ENCODE results near the gene PDSS1.
A peak's percentile ranks its signal among the peaks of the same experiment; 100 is the strongest.

The PDSS1 gene

DNA sequence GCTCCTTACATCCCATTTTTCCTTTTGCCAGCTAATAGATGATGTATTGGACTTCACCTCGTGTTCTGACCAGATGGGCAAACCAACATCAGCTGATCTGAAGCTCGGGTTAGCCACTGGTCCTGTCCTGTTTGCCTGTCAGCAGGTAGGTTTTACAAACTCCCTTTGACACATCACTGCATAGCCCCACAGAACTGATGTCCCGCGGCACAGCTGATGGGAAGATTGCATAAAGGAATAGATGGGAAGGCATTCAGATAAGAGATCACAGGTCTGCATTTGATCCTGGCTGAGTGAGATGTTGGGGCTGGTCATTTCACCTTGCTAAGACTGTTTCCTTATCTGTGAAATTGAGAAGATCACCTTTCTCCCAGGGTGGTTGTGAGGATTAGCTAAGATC, 37.9 kb downstream of the PDSS1 start:
- DNase-seq (ENCODE audit: low read depth, low spot score): no peak
- no peak overlapping the region for H3K27ac ChIP-seq

GRCh38 chr10:26737730-26738129, 40.2 kb downstream of the PDSS1 start:
- H3K27ac ChIP-seq: peak overlapping the region; percentile 91
- DNase-seq (ENCODE audit: low read depth, low spot score): peak; percentile 70

GRCh38 chr10:26738301-26738911, 40.9 kb downstream of the PDSS1 start:
- peak overlapping the region; percentile 91 for H3K27ac ChIP-seq
- peak; percentile 96 for DNase-seq (ENCODE audit: low read depth, low spot score)

- H3K27ac ChIP-seq: peak overlapping the region; percentile 91
- DNase-seq (ENCODE audit: low read depth, low spot score): no peak
These were observed 41.6 kb downstream of the PDSS1 start for GRCh38 chr10:26739071-26739631.

DNA sequence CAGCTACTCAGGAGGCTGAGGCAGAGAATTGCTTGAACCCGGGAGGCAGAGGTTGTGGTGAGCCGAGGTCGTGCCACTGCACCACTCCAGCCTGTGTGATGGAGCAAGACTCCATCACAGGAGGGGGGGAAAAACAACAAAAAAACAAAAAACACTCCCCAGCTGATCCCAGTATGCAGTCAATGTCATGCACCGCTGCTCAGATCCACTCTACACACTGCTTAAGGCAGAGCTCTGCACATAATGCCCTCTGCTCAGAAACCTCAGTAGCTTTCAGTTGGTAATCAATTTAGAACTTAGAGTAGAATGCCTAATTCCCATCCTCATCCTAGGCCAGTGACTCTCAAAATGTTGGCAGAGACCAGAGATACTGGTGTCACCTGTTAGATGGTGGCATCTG, 43.9 kb downstream of the PDSS1 start:
- H3K27ac ChIP-seq: peak overlapping the region; percentile 91
- no peak for DNase-seq (ENCODE audit: low read depth, low spot score)

DNA sequence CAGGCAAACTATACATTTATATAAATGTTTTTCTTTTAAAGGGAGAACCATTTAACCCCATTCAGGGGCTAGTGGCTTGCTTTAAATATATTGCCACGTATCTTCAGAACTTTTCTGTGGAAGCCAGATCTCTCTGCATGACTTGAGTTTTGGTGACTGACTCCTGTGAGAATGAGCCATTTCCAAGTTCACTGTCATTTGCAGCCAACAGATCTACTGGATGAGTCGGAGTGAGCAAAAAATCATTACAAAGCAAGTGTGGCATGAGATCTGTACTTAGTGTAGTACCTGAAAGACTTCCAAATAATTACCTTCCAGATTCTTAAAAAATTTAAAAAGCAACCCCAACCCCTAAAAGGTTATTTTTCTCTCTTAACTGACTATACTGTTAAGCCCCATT, 45.6 kb downstream of the PDSS1 start:
- H3K27ac ChIP-seq: peak overlapping the region; percentile 44
- DNase-seq (ENCODE audit: low read depth, low spot score): no peak

DNA sequence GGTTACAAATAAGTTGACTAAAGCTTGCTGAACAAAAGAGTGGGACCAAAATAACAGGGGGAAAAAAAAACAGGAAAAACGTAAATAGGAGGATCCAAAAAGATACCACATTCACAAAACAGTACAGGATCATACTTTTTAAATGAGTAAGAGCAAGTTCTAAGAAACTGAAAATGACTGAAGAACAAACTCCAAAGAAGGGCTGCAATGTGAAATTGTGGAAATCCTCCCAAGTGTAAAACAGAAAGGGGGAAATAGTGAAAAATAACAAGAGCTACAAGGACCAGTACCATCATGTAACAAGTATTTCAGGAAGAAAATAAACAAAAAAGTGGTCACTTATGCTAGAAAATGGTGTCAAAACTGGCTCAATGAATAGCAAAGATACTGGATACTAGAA, 46.3 kb downstream of the PDSS1 start:
- peak overlapping the region; percentile 44 for H3K27ac ChIP-seq
- no peak for DNase-seq (ENCODE audit: low read depth, low spot score)

DNA sequence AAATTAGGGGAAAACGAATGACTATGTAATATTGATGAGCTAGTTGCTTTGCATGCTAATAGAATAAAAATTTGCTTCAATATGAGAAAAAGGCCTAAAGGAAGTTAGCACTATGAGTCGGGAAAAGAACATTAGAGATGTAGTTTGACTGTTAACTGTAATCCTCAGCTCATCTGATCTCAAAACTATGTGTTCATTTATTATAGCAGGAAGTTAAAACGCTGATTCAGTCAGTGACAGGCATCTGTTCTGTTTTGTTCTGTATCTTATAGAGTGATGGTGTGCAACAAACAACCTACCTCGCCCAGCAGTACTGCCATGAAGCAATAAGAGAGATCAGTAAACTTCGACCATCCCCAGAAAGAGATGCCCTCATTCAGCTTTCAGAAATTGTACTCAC, 48.6 kb downstream of the PDSS1 start:
- DNase-seq (ENCODE audit: low read depth, low spot score): no peak
- peak overlapping the region; percentile 21 for H3K27ac ChIP-seq

GRCh38 chr10:26755443-26755903, 58.0 kb downstream of the PDSS1 start:
- no peak for DNase-seq (ENCODE audit: low read depth, low spot score)
- H3K27ac ChIP-seq: peak overlapping the region; percentile 18

GRCh38 chr10:26759008-26759407, 61.5 kb downstream of the PDSS1 start:
- H3K27ac ChIP-seq: no peak overlapping the region
- DNase-seq (ENCODE audit: low read depth, low spot score): no peak

- H3K27ac ChIP-seq: no peak overlapping the region
- no peak for DNase-seq (ENCODE audit: low read depth, low spot score)
These were observed 68.0 kb downstream of the PDSS1 start for GRCh38 chr10:26765549-26765948.

- H3K27ac ChIP-seq: no peak overlapping the region
- DNase-seq (ENCODE audit: low read depth, low spot score): no peak
These were observed 72.6 kb downstream of the PDSS1 start for GRCh38 chr10:26770069-26770468.

DNA sequence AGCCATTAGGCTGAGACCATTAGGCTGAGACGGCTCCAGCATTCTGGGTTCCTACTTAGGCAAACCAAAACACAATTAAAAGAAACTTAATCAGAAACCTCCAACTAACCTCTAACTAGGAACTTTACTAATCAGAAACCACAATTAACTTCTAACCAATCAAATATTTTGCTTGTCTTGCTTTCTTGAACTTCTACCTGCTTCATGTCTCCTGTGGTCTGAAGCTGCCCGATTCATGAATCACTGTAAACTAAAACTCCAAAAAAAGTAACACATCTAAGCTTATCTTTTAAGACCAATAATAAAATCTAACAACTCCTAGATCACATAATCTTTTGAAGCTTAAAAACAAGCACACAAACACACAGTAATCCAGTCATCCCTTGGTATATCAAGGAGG, 76.1 kb downstream of the PDSS1 start:
- no peak for DNase-seq (ENCODE audit: low read depth, low spot score)
- no peak overlapping the region for H3K27ac ChIP-seq

DNA sequence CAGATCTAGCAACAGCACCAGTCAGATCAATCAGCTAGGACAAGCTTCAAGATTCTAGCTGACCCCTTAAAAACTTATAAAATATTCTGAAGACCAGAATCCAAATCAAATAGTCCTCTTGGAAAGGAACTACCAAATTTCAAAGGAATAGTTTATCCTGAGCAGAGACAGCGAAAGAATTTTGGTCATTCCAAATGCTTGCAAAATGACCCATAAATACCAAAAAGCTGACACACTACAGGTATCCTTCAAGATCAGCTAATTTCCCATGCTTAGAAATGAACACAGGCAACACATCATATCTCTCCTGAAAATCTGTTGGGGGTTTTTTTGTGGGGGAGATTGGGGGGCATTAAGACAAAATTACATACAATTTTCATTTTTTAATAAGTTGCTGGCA, 78.8 kb downstream of the PDSS1 start:
- no peak for DNase-seq (ENCODE audit: low read depth, low spot score)
- H3K27ac ChIP-seq: peak overlapping the region; percentile 8

GRCh38 chr10:26777686-26778085, 80.2 kb downstream of the PDSS1 start:
- no peak overlapping the region for H3K27ac ChIP-seq
- no peak for DNase-seq (ENCODE audit: low read depth, low spot score)

DNA sequence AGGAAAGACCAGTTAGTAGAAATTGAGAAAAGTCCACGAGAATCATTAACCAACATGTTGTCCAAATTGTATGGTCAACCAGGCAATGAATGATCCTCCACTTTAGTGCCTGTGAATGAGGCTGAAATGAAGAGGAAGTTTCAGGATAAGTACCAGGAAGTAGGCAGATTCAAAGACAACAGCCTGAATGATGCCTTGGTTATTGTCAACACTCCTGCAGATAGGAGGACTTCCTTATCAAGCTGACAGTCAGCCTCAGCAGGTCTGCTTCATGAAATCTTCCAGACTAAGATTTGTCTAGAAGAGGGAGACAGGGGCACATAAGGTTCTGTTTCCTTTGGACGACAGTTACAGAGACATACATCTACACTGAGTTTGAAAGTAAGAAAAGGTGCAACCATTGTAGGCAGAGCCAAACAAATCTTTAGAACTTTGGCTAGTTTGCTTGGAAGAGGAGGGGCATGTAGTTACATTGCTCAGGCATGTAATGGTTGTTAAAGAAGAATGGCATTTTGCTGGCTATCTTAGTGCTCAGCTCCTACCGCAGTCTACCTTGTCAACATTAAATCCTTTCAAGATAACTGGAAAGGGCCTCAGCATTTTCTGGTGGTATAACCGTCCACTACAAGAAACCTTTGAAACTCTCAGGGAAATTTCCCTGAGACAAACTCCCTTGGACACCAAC, 81.8 kb downstream of the PDSS1 start:
- DNase-seq (ENCODE audit: low read depth, low spot score): peak; percentile 29
- H3K27ac ChIP-seq: peak overlapping the region; percentile 97

GRCh38 chr10:26780106-26780792, 82.7 kb downstream of the PDSS1 start:
- H3K27ac ChIP-seq: peak overlapping the region; percentile 97

DNA sequence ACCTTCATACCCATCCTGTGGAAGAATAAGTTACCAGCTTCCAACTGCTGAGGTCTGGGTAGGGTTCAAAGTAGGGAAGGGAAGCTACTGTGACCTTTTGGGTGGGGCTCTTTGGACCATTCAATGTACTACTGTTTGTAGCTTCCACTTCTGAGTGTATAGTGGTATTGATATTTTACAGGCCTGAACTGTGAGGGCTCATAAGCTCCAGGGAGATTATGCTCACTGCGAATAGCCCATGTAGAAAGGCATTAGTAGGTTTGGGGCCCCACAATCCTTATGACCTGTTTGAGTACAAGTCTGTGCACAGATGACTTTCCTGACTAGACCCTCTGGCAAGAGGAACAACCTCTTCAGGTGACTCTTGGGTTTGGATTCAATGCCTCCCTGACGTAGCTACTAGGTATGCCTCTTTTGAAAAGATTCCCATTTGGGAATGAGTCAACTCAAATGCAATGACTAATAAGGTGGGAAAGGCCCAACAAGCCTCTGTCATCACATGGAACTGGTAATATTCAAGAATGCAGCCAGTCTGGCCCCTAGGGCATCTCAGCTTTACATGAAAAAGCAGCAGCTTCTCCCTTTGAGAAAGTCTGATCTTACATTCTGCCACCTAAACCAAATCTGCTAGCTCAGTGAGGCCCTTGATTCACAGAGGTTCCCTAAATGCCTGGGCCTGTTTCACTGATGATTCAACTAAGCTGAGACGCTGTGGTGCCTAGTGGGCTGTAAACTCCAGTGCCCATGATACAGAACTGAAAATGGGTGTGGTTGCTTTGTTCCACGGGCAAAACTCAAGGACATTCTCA, 83.5 kb downstream of the PDSS1 start:
- peak; percentile 97 for DNase-seq (ENCODE audit: low read depth, low spot score)
- H3K27ac ChIP-seq: peak overlapping the region; percentile 97

More at GRCh38 chr10:26780106-26780792, 82.7 kb downstream of the PDSS1 start:
- DNase-seq (ENCODE audit: low read depth, low spot score): no peak

DNA sequence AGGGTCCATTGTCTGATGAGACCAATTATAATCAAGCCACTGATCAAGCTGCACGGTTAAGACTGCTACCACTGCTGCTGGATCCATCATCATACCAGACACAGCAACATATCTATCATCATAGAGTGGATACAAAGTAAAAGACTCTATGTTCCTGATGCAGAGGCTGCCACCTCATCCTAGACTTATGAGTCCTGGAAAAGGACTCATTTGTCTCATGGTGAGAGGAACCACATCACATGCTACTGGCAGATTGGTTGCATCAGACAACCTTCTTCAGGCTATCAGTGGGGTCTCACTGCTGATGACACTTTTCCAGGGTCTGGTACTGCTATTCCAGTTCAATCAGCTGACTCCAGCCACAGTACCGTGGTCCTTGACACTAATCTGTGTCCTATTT, 84.3 kb downstream of the PDSS1 start:
- peak overlapping the region; percentile 97 for H3K27ac ChIP-seq
- DNase-seq (ENCODE audit: low read depth, low spot score): peak; percentile 41

DNA sequence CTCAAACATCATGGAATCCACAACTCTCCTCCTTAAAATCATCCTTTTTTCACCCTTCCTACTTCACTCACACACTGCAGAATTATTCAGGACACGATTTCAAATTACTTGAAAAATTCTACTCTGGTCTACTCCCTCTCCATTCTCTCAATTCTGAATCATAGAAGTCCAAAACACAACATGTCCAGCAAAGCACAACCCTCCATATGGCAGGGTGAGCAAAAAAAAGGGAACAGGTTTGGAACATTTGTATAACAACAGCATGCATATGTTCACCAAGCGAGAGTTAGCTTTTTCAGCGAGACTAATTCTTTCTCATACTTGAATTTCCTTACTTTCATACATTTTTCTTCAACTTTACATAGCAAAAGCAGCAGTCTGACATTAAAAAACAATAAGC, 89.9 kb downstream of the PDSS1 start:
- DNase-seq (ENCODE audit: low read depth, low spot score): no peak

More for the DNA sequence above, 89.9 kb downstream of the PDSS1 start:
- no peak overlapping the region for H3K27ac ChIP-seq
